ENCODE results near the gene ZNF574. TPM values are rescaled to one million over a fixed set of nuclear protein-coding genes. Genes with fewer than 3 reads are reported as not detected.
A peak's percentile ranks its signal among the peaks of the same experiment; 100 is the strongest.

Gene ZNF574
- total and polyA plus RNA-seq, 2 donors (not counting 1 experiment from before 2014, with no cell fraction given): 5.1 to 9.9 TPM

DNA sequence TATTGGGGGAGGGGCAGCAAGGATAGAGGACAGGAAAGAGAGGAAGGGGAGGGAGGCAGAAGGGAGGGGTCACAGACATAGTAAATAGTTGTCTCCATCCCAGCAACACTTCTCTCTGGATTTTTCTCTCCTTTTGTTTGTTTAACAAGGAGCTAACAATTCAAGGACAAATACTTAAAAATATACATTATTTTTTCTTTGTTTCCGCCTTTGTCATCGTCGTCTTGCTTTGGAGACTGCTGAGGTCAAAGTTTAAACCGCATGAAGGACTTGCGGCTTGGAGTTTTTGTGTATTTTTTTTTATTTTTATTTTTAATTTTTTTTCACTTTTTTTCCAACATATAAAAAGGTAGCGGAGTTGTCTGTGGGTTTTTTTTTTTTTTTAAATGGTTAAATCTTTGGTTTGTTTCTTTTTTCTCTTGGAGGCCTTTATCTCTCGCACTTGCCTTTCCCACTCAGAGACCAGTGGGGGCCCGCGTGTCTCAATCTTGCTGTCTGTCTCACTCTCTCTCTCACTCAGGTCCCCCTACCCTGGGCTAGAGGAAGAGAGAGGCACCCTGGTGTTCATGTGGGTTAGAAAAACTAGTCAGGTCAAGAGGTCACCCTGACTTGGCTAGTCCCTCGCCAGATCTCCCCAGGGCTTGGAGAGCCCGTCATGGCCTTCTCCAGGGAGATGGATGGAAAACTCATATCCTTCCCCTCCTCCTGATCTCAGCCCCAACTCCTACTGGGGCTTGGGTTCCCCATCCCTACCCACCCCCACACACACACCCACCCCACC lies 11.0 kb downstream of the ZNF574 start:
- Histone ChIP-seq H3K27me3 (ENCODE audit: control insufficient read depth, insufficient read depth, low read length) (no peaks in the 10 kb centered on the region), H4K20me1 (ENCODE audit: control insufficient read depth, extremely low read depth, insufficient read depth, low read length) (no peaks in the 10 kb centered on the region), H3K9ac (ENCODE audit: insufficient read depth, low read length) (no peak overlapping the region), H3K4me1 (ENCODE audit: control insufficient read depth, extremely low read depth, insufficient read depth, low read length) (peaks cover 9% of the 10 kb centered on the region), H3K4me3 (replicated peaks in 1 of 4; ENCODE audit: control extremely low read depth in 1 of 4, insufficient read depth in 1 of 4, low read depth in 3 of 4, low read length in 4 of 4) (no peak overlapping the region), H3K4me2 (ENCODE audit: extremely low read depth, insufficient read depth, low read length) (no peak overlapping the region), H3K9me3 (ENCODE audit: control insufficient read depth, insufficient read depth, low read depth, low read length) (no peaks in the 10 kb centered on the region), H3K36me3 (ENCODE audit: control insufficient read depth, insufficient read depth, low read length) (peaks cover 2% of the 10 kb centered on the region), H3K27ac (ENCODE audit: insufficient read depth, low read length) (no peak overlapping the region), H2AFZ (ENCODE audit: low read length) (no peak overlapping the region), H3K79me2 (ENCODE audit: control insufficient read depth, insufficient read depth, low read length) (no peaks in the 10 kb centered on the region)
- TF ChIP-seq, protein P1, sequence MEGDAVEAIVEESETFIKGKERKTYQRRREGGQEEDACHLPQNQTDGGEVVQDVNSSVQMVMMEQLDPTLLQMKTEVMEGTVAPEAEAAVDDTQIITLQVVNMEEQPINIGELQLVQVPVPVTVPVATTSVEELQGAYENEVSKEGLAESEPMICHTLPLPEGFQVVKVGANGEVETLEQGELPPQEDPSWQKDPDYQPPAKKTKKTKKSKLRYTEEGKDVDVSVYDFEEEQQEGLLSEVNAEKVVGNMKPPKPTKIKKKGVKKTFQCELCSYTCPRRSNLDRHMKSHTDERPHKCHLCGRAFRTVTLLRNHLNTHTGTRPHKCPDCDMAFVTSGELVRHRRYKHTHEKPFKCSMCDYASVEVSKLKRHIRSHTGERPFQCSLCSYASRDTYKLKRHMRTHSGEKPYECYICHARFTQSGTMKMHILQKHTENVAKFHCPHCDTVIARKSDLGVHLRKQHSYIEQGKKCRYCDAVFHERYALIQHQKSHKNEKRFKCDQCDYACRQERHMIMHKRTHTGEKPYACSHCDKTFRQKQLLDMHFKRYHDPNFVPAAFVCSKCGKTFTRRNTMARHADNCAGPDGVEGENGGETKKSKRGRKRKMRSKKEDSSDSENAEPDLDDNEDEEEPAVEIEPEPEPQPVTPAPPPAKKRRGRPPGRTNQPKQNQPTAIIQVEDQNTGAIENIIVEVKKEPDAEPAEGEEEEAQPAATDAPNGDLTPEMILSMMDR (conservative IDR thresholded peaks at IDR 0.05 in 1 of 2, IDR thresholded peaks at IDR 0.05 in 1 of 2; ENCODE audit: low read depth in 1 of 2, low read length in 2 of 2): no peak
- TF ChIP-seq EZH2 (IDR thresholded peaks at IDR 0.05; ENCODE audit: low read length, missing control alignments): no peak
- peak in 1 of 2 donors; percentile 35 for DNase-seq (ENCODE audit: low read depth in 2 of 2)

DNA sequence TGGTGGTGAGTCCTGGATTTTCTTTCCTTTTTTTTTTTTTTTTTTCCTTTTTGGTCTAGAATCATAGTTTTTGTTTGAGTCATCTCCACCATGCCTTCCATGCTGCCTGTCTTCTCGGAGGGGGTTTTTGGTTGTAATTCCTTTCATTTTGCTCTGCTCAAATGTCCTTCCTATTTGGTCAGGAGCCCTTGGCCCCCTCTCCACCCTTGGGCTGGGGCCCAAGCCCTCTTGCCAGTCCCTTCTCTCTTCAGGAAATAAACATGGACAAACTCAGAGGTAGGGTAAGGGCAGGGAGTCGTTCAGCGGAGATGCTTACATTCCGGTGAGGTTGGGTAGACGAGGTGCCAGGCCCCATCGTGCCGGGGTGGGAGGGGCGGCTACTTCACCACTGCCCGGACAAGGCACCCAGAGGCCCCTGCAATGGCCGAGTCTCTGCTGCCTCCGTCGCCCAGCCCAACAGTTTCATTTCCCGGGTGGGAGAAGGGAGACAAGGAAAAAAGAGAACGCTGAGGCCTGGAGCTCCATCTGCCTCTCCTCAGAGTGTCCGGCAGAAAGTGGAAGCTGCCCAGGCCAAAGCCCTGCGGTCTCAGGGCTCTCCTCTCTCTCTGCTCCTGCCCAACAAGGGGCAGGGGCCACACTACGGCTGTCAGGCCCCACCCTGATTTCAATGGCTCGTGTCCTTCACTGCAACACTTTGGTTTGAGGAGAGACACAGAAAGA lies 12.7 kb downstream of the ZNF574 start:
- Histone ChIP-seq H3K27ac (ENCODE audit: insufficient read depth, low read length) (peak overlapping the region; percentile 65), H3K4me3 (replicated peaks in 1 of 4; ENCODE audit: control extremely low read depth in 1 of 4, insufficient read depth in 1 of 4, low read depth in 3 of 4, low read length in 4 of 4) (peak overlapping the region in 1 of 4 experiments; percentile 14), H4K20me1 (ENCODE audit: control insufficient read depth, extremely low read depth, insufficient read depth, low read length) (no peaks in the 10 kb centered on the region), H2AFZ (ENCODE audit: low read length) (peak overlapping the region; percentile 69), H3K4me2 (ENCODE audit: extremely low read depth, insufficient read depth, low read length) (peak overlapping the region; percentile 28), H3K36me3 (ENCODE audit: control insufficient read depth, insufficient read depth, low read length) (no peaks in the 10 kb centered on the region), H3K9me3 (ENCODE audit: control insufficient read depth, insufficient read depth, low read depth, low read length) (no peaks in the 10 kb centered on the region), H3K4me1 (ENCODE audit: control insufficient read depth, extremely low read depth, insufficient read depth, low read length) (peaks cover 9% of the 10 kb centered on the region), H3K9ac (ENCODE audit: insufficient read depth, low read length) (no peak overlapping the region), H3K27me3 (ENCODE audit: control insufficient read depth, insufficient read depth, low read length) (no peaks in the 10 kb centered on the region), H3K79me2 (ENCODE audit: control insufficient read depth, insufficient read depth, low read length) (no peaks in the 10 kb centered on the region)
- peak; percentile 59 to 83 for DNase-seq (ENCODE audit: low read depth in 2 of 2)
- TF ChIP-seq, protein P1 (conservative IDR thresholded peaks at IDR 0.05 in 1 of 2, IDR thresholded peaks at IDR 0.05 in 1 of 2; ENCODE audit: low read depth in 1 of 2, low read length in 2 of 2): no peak
- TF ChIP-seq EZH2 (IDR thresholded peaks at IDR 0.05; ENCODE audit: low read length, missing control alignments): no peak

DNA sequence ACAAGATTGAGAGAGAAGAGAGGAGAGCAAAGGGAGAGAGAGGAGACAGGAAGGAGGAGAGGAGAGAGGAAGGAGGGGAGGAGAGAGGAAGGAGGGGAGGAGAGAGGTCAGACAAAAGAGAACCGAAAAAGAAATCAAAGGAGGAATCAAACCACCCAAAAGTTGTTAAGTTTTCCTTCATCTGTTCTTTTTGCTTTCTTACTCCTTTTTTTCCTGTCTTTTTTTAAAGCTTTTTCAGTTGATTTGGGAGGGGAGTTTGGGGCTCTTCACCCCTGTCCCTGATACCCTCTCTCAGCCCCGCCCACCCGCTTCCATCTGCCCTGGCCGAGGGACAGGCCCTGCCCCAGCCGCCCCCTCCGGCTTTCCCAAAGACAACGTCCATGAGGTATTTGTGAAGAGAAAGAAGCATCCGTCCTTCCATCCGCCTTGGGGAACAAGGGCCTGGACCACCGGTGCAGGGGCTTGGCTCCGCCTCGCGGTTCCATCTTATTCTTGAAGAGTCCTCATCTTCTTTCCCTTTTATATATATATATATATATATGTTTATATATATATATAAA lies 13.3 kb downstream of the ZNF574 start:
- H3K36me3 ChIP-seq (ENCODE audit: control insufficient read depth, insufficient read depth, low read length): no peaks in the 10 kb centered on the region
- H2AFZ ChIP-seq (ENCODE audit: low read length): peak overlapping the region; percentile 69
- TF ChIP-seq EZH2 (IDR thresholded peaks at IDR 0.05; ENCODE audit: low read length, missing control alignments): no peak
- TF ChIP-seq, protein P1 (conservative IDR thresholded peaks at IDR 0.05 in 1 of 2, IDR thresholded peaks at IDR 0.05 in 1 of 2; ENCODE audit: low read depth in 1 of 2, low read length in 2 of 2): no peak
- H3K4me3 ChIP-seq (replicated peaks in 1 of 4; ENCODE audit: control extremely low read depth in 1 of 4, insufficient read depth in 1 of 4, low read depth in 3 of 4, low read length in 4 of 4): no peak overlapping the region
- no peak overlapping the region for H3K9ac ChIP-seq (ENCODE audit: insufficient read depth, low read length)
- no peaks in the 10 kb centered on the region for H4K20me1 ChIP-seq (ENCODE audit: control insufficient read depth, extremely low read depth, insufficient read depth, low read length)
- no peaks in the 10 kb centered on the region for H3K27me3 ChIP-seq (ENCODE audit: control insufficient read depth, insufficient read depth, low read length)
- no peaks in the 10 kb centered on the region for H3K9me3 ChIP-seq (ENCODE audit: control insufficient read depth, insufficient read depth, low read depth, low read length)
- H3K79me2 ChIP-seq (ENCODE audit: control insufficient read depth, insufficient read depth, low read length): no peaks in the 10 kb centered on the region
- peak overlapping the region; percentile 28 for H3K4me2 ChIP-seq (ENCODE audit: extremely low read depth, insufficient read depth, low read length)
- no peak for DNase-seq (ENCODE audit: low read depth in 2 of 2)
- peaks cover 9% of the 10 kb centered on the region for H3K4me1 ChIP-seq (ENCODE audit: control insufficient read depth, extremely low read depth, insufficient read depth, low read length)
- H3K27ac ChIP-seq (ENCODE audit: insufficient read depth, low read length): peak overlapping the region; percentile 65

Measured in fibroblast of lung (primary cell).